ENCODE results near the gene PRSS16.
"Not testable (repeated sequence)": the region's sequence is repeated elsewhere in the genome, so short reads cannot be mapped to it uniquely, and the experiment has no call there.

The PRSS16 gene

GRCh38 chr6:27254566-27254965, 7.1 kb downstream of the PRSS16 start:
- TF ChIP-seq FOXM1 (IDR thresholded peaks at IDR 0.05; ENCODE audit: borderline replicate concordance) (no peak), CTBP1 (IDR thresholded peaks at IDR 0.05; ENCODE audit: borderline replicate concordance) (no peak), ZNF384 (IDR thresholded peaks at IDR 0.05) (no peak), HDGF (IDR thresholded peaks at IDR 0.05; ENCODE audit: borderline replicate concordance) (no peak), NFRKB (IDR thresholded peaks at IDR 0.05) (no peak), ARNT (IDR thresholded peaks at IDR 0.05) (no peak), SUZ12 (IDR thresholded peaks at IDR 0.05) (no peak), ELF4 (IDR thresholded peaks at IDR 0.05) (no peak), TARDBP (IDR thresholded peaks at IDR 0.05) (no peak), FOXA1 (IDR thresholded peaks at IDR 0.05) (no peak), L3MBTL2 (conservative IDR thresholded peaks at IDR 0.05) (no peak), BHLHE40 (IDR thresholded peaks at IDR 0.05; ENCODE audit: borderline replicate concordance) (no peak), SP1 (IDR thresholded peaks at IDR 0.05) (no peak), LEF1 (IDR thresholded peaks at IDR 0.05; ENCODE audit: borderline replicate concordance) (no peak), FOXK2 (IDR thresholded peaks at IDR 0.05) (no peak)
- TF ChIP-seq, protein P1, sequence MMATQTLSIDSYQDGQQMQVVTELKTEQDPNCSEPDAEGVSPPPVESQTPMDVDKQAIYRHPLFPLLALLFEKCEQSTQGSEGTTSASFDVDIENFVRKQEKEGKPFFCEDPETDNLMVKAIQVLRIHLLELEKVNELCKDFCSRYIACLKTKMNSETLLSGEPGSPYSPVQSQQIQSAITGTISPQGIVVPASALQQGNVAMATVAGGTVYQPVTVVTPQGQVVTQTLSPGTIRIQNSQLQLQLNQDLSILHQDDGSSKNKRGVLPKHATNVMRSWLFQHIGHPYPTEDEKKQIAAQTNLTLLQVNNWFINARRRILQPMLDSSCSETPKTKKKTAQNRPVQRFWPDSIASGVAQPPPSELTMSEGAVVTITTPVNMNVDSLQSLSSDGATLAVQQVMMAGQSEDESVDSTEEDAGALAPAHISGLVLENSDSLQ (IDR thresholded peaks at IDR 0.05), result no peak
- CTCF ChIA-PET, result interaction anchor here (0.8 kb wide), 1 partner anchor 52 kb away, joined by 3 read pairs; no protein-coding TSS in a partner anchor
- DNase-seq (ENCODE audit: extremely low spot score), result no peak
- POLR2A ChIA-PET, result no interaction called here

DNA sequence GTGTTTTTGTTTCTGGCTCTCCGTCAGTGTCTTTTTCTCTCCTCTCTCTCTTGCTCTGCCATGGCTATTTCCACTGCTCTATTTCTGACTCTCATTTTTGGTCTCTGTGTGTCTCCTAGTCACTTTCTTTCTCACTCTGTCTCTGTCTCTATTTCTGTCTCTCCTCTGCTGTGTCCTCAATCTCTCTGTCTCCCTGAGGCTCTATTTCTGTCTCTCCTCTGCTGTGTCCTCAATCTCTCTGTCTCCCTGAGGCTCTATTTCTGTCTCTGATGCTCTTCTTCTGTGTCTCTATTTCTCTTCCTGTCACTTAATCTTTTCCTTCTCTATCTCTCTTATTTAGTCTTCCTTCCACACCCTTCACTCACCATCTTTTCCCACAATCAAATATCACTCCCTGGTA, 8.4 kb downstream of the PRSS16 start:
- ChIA-PET CTCF (no interaction called here), POLR2A (no interaction called here)
- TF ChIP-seq, protein P1 (IDR thresholded peaks at IDR 0.05), result no peak
- no peak for TF ChIP-seq SP1 (IDR thresholded peaks at IDR 0.05)
- no peak for DNase-seq (ENCODE audit: extremely low spot score)

DNA sequence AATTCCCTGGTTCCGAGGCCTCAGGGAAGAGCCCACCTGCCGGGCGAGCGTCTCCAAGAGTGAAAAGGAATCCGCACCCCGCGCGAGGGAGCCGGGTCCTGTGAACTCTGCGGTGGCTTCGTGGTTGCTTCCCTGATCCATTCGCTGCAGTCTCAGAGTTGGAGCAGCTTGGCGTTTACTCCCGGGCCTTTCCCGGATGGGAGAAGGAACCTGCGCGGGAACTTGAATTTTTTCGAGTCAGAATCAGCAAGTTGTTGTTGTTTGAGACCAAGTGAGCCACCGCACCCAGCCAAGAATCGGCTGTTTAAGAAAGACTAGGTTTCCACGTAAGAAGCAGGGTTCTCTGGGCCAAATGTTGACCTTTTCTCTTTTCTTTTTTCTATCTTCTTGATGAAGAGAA, 12.9 kb downstream of the PRSS16 start:
- DNase-seq (ENCODE audit: extremely low spot score), result no peak
- TF ChIP-seq SP1 (IDR thresholded peaks at IDR 0.05) (no peak), FOXM1 (IDR thresholded peaks at IDR 0.05; ENCODE audit: borderline replicate concordance) (no peak), FOXA1 (IDR thresholded peaks at IDR 0.05) (no peak), ZNF384 (IDR thresholded peaks at IDR 0.05) (no peak), ELF4 (IDR thresholded peaks at IDR 0.05) (no peak), ARNT (IDR thresholded peaks at IDR 0.05) (no peak), L3MBTL2 (conservative IDR thresholded peaks at IDR 0.05) (no peak), CTBP1 (IDR thresholded peaks at IDR 0.05; ENCODE audit: borderline replicate concordance) (no peak), BHLHE40 (IDR thresholded peaks at IDR 0.05; ENCODE audit: borderline replicate concordance) (no peak), FOXK2 (IDR thresholded peaks at IDR 0.05) (no peak), SUZ12 (IDR thresholded peaks at IDR 0.05) (no peak), LEF1 (IDR thresholded peaks at IDR 0.05; ENCODE audit: borderline replicate concordance) (no peak), NFRKB (IDR thresholded peaks at IDR 0.05) (no peak), HDGF (IDR thresholded peaks at IDR 0.05; ENCODE audit: borderline replicate concordance) (no peak)
- TF ChIP-seq, protein P1 (IDR thresholded peaks at IDR 0.05), result no peak
- ChIA-PET CTCF (no interaction called here), POLR2A (interaction anchor here (1.2 kb wide), 1 partner anchor 8 kb away, joined by 7 read pairs; no protein-coding TSS in a partner anchor)

DNA sequence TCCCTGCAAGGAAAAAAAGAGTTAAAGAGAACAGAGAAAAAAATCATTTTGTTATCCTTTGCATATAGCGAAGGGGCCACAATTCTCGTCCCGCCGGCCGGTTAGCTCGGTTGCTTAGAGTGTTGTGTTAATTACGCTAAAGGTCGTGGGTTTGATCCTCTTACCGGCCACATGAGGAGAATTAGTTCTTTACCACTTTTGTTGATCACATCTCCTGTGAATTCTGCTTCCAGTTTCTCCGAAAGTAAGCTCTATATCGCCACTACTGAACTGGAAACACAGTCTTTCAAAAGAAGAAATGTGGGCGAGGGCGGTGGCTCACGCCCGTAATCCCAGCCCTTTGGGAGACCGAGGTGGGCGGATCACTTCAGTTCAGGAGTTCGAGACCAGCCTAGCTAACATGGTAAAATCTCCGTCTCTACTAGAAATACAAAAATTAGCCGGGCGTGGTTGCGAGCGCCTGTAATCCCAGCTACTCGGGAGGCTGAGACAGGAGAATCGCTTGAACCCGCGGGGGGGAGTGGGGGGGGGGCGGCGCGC, 13.4 kb downstream of the PRSS16 start:
- TF ChIP-seq TARDBP (IDR thresholded peaks at IDR 0.05) (no peak), ZNF384 (IDR thresholded peaks at IDR 0.05) (no peak), ARNT (IDR thresholded peaks at IDR 0.05) (no peak), SP1 (IDR thresholded peaks at IDR 0.05) (no peak), LEF1 (IDR thresholded peaks at IDR 0.05; ENCODE audit: borderline replicate concordance) (no peak), FOXM1 (IDR thresholded peaks at IDR 0.05; ENCODE audit: borderline replicate concordance) (no peak), HDGF (IDR thresholded peaks at IDR 0.05; ENCODE audit: borderline replicate concordance) (no peak), ELF4 (IDR thresholded peaks at IDR 0.05) (no peak), CTBP1 (IDR thresholded peaks at IDR 0.05; ENCODE audit: borderline replicate concordance) (no peak), BHLHE40 (IDR thresholded peaks at IDR 0.05; ENCODE audit: borderline replicate concordance) (no peak), FOXK2 (IDR thresholded peaks at IDR 0.05) (no peak)
- TF ChIP-seq, protein P1 (IDR thresholded peaks at IDR 0.05), result no peak
- CTCF ChIA-PET, result no interaction called here
- no peak for DNase-seq (ENCODE audit: extremely low spot score)
- POLR2A ChIA-PET, result interaction anchor here (1.2 kb wide), 1 partner anchor 9 kb away, joined by 7 read pairs; no protein-coding TSS in a partner anchor

GRCh38 chr6:27263886-27264285, 16.4 kb downstream of the PRSS16 start:
- ChIA-PET POLR2A (interaction anchor here (1.6 kb wide), 1 partner anchor 12 kb away, joined by 5 read pairs; no protein-coding TSS in a partner anchor), CTCF (no interaction called here)
- no peak for DNase-seq (ENCODE audit: extremely low spot score)
- TF ChIP-seq FOXK2 (IDR thresholded peaks at IDR 0.05) (no peak), SUZ12 (IDR thresholded peaks at IDR 0.05) (no peak)

DNA sequence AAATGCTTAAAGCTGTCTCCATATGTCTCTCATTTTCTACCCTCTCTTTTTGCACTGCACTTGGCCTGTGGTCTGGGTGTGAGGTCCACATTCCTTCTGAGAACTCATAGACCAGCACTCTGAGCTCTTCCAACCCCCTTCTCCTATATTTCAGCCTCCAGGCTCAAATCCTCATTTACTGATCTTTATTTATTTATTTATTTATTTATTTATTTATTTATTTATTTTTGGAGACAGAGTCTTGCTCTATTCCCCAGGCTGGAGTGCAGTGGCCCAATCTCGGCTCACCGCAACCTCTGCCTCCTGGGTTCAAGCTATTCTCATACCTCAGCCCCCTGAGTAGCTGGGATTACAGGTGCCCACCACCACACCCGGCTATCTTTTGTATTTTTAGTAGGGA, 19.5 kb downstream of the PRSS16 start:
- POLR2A ChIA-PET, result interaction anchor here (0.9 kb wide), 1 partner anchor 15 kb away, joined by 5 read pairs; no protein-coding TSS in a partner anchor
- CTCF ChIA-PET; DNase-seq (ENCODE audit: extremely low spot score): not testable (repeated sequence)
